Measurements from ENCODE around the gene ADCY7.

Gene ADCY7

GRCh38 chr16:50245417-50246298 lies 20.7 kb upstream of the ADCY7 start:
- H3K36me3 Mint-ChIP-seq: no peaks in the 10 kb centered on the region
- no peaks in the 10 kb centered on the region for H3K9me3 Mint-ChIP-seq
- peaks cover 6% of the 10 kb centered on the region for H3K4me1 Mint-ChIP-seq
- peak overlapping the region; percentile 84 for H3K27ac Mint-ChIP-seq
- H3K4me3 Mint-ChIP-seq: peak overlapping the region; percentile 84
- no peaks in the 10 kb centered on the region for H3K27me3 Mint-ChIP-seq

DNA sequence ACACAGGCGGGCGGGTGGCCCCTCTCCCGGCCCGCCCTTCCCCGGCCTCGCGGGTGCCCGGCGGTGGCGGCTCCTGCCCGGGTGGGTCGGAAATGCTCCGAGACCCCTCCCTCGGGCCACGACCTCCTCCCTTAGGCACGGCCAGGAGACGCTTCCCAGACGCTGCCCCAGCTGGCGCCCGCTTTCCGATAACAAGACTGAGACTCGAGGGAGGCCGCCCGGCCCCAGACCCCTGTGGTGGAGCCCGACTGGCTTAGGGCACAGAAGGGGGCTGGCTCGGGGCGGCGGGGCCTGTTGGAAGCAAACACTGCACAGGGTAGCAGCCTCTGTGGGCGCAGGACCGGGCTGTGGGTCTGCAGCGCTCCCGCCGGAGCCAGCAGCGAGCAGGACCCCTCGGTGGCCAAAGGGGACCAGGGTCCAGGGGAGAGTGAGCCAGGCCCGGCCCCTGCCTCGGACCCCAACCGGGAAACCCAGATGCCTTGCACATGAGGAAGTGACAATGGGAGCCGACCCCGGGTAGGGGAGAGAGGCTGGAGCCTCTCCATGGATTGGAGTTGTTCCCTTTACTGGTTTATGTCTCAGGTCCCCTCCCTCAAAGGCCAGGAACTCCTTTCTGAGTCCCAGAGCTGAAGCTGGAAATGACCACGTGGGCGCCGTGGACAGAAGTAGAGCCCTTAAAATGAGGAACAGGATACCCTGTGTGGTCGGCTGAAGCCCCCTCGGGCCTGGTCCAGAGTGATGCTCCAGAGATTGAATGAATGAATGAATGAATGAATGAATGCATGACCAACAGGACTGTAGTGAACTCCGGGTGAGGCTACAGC lies 19.8 kb upstream of the ADCY7 start:
- Mint-ChIP-seq H3K4me3 (peak overlapping the region; percentile 80), H3K9me3 (no peaks in the 10 kb centered on the region), H3K36me3 (no peaks in the 10 kb centered on the region), H3K4me1 (peaks cover 6% of the 10 kb centered on the region), H3K27ac (no peak overlapping the region), H3K27me3 (no peaks in the 10 kb centered on the region)

- peak overlapping the region; percentile 70 for H3K27ac Mint-ChIP-seq
- H3K4me1 Mint-ChIP-seq: peaks cover 6% of the 10 kb centered on the region
- no peaks in the 10 kb centered on the region for H3K27me3 Mint-ChIP-seq
- no peaks in the 10 kb centered on the region for H3K36me3 Mint-ChIP-seq
- peak overlapping the region; percentile 80 for H3K4me3 Mint-ChIP-seq
- H3K9me3 Mint-ChIP-seq: no peaks in the 10 kb centered on the region
Measured at GRCh38 chr16:50247123-50247905, 19.0 kb upstream of the ADCY7 start.

DNA sequence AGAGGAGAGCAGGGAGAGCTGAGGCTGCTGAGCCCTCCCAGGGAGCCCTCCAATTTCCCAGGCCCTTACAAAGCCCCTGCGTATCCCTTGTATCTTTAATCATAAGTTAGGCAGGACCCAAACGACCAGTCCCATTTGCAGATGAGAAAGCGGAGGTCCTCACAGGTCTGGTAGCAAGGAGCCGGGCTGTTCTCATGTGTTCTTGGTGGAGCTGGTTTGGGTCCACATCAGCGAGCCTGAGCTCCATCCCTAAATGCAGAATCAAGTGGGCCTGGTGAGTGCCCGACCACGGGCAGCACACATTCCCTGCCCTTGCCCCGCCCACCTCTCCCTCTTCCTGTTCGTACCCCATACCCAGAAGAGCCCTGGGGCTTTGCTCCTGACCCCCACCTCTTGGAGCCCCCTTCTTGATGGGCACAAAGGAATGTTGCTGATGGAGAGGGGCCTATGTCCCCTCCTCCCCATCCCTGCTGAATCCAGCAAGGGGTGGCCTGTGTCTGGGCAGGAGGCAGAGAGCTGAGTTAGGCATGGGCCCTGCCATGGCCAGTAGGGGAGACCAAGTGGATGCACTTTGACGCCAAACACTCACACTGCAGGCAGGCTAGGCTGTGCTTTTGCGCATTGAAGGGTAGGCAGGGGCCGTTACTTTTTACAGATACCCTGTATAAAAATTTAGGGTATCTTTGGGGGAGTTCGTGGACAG lies 18.3 kb upstream of the ADCY7 start:
- H3K27me3 Mint-ChIP-seq: no peaks in the 10 kb centered on the region
- H3K36me3 Mint-ChIP-seq: no peaks in the 10 kb centered on the region
- no peaks in the 10 kb centered on the region for H3K9me3 Mint-ChIP-seq
- no peak overlapping the region for H3K27ac Mint-ChIP-seq
- peak overlapping the region; percentile 67 for H3K4me3 Mint-ChIP-seq
- H3K4me1 Mint-ChIP-seq: peaks cover 6% of the 10 kb centered on the region

GRCh38 chr16:50248845-50249244 lies 17.5 kb upstream of the ADCY7 start:
- Mint-ChIP-seq H3K4me3 (no peak overlapping the region), H3K27ac (no peak overlapping the region), H3K36me3 (no peaks in the 10 kb centered on the region), H3K4me1 (peaks cover 6% of the 10 kb centered on the region), H3K9me3 (no peaks in the 10 kb centered on the region), H3K27me3 (no peaks in the 10 kb centered on the region)

DNA sequence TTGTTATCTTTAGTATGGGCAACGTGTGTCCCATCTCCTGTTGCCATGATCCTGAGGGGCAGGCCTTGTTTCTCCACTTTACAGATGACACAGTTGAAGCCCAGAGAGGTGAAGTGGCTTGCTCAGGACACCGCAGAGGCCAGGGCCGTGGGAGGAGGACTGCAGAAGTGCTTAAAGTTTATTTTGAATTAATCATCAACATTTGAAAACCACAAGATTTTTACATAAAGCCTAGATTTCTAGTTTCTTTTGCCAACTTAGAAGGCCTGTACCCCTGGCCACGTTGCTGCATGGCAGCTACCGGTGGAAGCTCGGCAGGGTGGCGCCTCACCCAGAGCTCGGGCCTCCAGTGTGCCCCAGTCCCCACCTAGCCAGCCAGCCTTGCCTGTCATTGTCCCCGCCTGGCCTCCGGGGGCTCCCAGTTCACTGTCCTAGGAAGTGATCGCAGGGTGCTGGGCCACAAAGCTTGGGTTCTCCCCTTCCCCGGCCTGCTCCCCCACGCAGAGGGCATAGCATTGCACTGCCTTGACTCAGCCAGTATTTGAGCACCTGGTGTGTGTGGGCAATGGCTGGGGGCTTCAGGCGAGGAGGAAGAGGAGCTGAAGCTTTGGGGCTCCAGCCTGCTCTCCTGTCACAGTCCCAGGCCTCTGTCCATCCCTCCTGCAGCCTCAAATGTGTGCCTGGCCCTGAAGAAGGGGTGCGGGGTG lies 14.8 kb upstream of the ADCY7 start:
- no peaks in the 10 kb centered on the region for H3K27me3 Mint-ChIP-seq
- H3K27ac Mint-ChIP-seq: no peak overlapping the region
- H3K36me3 Mint-ChIP-seq: peaks cover 1% of the 10 kb centered on the region
- no peaks in the 10 kb centered on the region for H3K4me1 Mint-ChIP-seq
- no peak overlapping the region for H3K4me3 Mint-ChIP-seq
- no peaks in the 10 kb centered on the region for H3K9me3 Mint-ChIP-seq

DNA sequence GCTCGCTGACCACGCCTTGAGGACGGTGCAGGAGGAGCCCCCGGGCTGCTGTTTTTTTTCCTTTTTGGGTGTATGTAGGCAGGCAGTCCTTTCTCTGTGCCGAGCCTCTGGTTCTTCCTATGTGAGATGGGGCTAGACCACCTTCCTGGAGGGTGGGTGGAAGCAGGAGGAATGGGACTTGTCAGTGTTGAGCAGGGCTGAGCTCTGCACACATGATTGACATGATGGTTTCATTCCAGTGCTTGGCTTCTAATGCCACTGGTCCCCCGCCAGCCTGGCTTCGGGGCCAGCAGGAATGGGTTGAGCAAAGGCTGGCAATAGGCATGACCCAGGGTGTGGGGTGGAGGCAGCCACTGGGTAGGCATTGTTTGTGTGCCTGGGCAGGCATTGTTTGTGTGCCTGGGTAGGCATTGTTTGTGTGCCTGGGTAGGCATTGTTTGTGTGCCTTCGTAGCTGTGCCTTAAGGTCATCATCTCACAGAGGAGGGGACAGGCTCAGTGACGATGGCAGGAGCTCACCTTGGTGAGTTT lies 14.2 kb upstream of the ADCY7 start:
- H3K27ac Mint-ChIP-seq: no peak overlapping the region
- H3K4me1 Mint-ChIP-seq: no peaks in the 10 kb centered on the region
- H3K9me3 Mint-ChIP-seq: no peaks in the 10 kb centered on the region
- peaks cover 1% of the 10 kb centered on the region for H3K36me3 Mint-ChIP-seq
- no peaks in the 10 kb centered on the region for H3K27me3 Mint-ChIP-seq
- no peak overlapping the region for H3K4me3 Mint-ChIP-seq

GRCh38 chr16:50252874-50253513 lies 13.4 kb upstream of the ADCY7 start:
- H3K27me3 Mint-ChIP-seq: no peaks in the 10 kb centered on the region
- H3K9me3 Mint-ChIP-seq: no peaks in the 10 kb centered on the region
- H3K36me3 Mint-ChIP-seq: peaks cover 1% of the 10 kb centered on the region
- no peaks in the 10 kb centered on the region for H3K4me1 Mint-ChIP-seq
- no peak overlapping the region for H3K4me3 Mint-ChIP-seq
- no peak overlapping the region for H3K27ac Mint-ChIP-seq

DNA sequence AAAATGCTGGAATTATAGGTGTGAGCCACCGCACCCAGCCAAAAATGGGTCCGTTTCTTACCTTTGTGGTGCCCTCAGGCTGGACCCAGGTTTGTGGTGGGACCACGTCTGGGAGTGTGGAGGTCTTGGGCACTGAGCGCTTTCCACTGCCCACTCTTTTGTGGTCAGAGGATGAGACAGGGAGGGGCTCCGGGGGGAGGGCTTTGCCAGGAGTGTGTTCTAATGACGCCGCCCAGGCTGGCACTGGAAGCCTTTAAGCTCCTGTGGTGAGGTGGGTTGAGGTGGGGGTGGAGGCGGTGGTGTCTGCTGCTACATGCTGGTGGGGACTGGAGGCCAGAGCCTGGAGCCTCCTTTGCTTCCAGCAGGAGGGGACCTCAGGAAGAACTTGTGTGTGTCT lies 12.8 kb upstream of the ADCY7 start:
- H3K36me3 Mint-ChIP-seq: peaks cover 1% of the 10 kb centered on the region
- H3K4me3 Mint-ChIP-seq: no peak overlapping the region
- no peaks in the 10 kb centered on the region for H3K4me1 Mint-ChIP-seq
- H3K27ac Mint-ChIP-seq: no peak overlapping the region
- H3K27me3 Mint-ChIP-seq: no peaks in the 10 kb centered on the region
- H3K9me3 Mint-ChIP-seq: no peaks in the 10 kb centered on the region

GRCh38 chr16:50254072-50254471 lies 12.3 kb upstream of the ADCY7 start:
- peaks cover 1% of the 10 kb centered on the region for H3K4me1 Mint-ChIP-seq
- no peak overlapping the region for H3K27ac Mint-ChIP-seq
- no peak overlapping the region for H3K4me3 Mint-ChIP-seq

DNA sequence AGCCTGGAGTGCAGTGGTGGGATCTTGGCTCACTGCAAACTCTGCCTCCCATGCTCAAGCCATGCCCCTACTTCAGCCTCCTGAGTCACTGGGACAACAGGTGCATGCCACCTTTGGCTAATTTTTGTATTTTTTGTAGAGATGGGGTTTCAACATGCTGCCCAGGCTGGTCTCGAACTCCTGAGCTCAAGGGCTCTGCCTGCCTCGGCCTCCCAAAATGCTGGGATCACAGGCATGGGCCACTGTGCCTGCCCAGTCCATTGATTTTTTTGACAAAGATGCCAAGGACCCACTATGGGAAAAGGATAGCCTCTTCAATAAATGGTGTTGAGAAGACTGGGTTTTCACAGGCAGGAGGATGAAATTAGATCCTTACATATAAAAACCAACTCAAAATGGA lies 10.8 kb upstream of the ADCY7 start:
- no peaks in the 10 kb centered on the region for H3K9me3 Mint-ChIP-seq
- no peaks in the 10 kb centered on the region for H3K27me3 Mint-ChIP-seq
- no peak overlapping the region for H3K27ac Mint-ChIP-seq
- H3K4me3 Mint-ChIP-seq: no peak overlapping the region
- H3K36me3 Mint-ChIP-seq: peaks cover 1% of the 10 kb centered on the region
- H3K4me1 Mint-ChIP-seq: peaks cover 13% of the 10 kb centered on the region

More at GRCh38 chr16:50254072-50254471, 12.3 kb upstream of the ADCY7 start:
- peaks cover 1% of the 10 kb centered on the region for H3K36me3 Mint-ChIP-seq
- no peaks in the 10 kb centered on the region for H3K9me3 Mint-ChIP-seq
- H3K27me3 Mint-ChIP-seq: no peaks in the 10 kb centered on the region

GRCh38 chr16:50256604-50257003 lies 9.7 kb upstream of the ADCY7 start:
- no peaks in the 10 kb centered on the region for H3K27me3 Mint-ChIP-seq
- H3K9me3 Mint-ChIP-seq: no peaks in the 10 kb centered on the region
- H3K36me3 Mint-ChIP-seq: peaks cover 1% of the 10 kb centered on the region
- H3K4me3 Mint-ChIP-seq: no peak overlapping the region
- H3K4me1 Mint-ChIP-seq: peaks cover 13% of the 10 kb centered on the region
- no peak overlapping the region for H3K27ac Mint-ChIP-seq

DNA sequence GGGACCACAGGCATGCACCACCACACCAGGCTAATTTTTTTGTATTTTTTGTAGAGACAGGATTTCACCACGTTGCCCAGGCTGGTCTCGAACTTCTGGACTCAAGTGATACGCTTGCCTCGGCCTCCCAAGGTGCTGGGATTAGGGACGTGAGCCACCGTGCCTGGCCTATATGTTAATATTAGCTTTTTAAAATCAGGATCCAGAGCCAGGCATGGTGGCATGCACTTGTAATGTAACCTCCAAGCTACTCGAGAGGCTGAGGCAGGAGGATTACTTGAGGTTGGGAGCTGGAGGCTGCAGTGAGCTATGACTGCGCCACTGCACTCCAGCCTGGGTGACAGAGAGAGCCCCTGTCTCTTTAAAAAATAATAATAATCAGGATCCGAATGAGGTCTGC lies 8.5 kb upstream of the ADCY7 start:
- no peaks in the 10 kb centered on the region for H3K27me3 Mint-ChIP-seq
- H3K27ac Mint-ChIP-seq: no peak overlapping the region
- H3K4me1 Mint-ChIP-seq: peaks cover 13% of the 10 kb centered on the region
- H3K4me3 Mint-ChIP-seq: no peak overlapping the region
- peaks cover 1% of the 10 kb centered on the region for H3K36me3 Mint-ChIP-seq
- no peaks in the 10 kb centered on the region for H3K9me3 Mint-ChIP-seq

Data from activated naive CD4-positive, alpha-beta T cell treated with anti-CD3 and anti-CD28 coated beads, Interleukin-2, amount 50 U/mL, for 24 hours (primary cell).